GM12891 (cell line): ENCODE data around the gene LDB1.
A peak's percentile ranks its signal among the peaks of the same experiment; 100 is the strongest.

Experiments
- DNase-seq: peaks from one replicate; pipeline ENCODE4 v3.0.0; 2011; ENCODE audit warnings: low spot score; ENCODE audit not compliant: insufficient read length
- FAIRE-seq: peaks from 2 replicates; lab custom pipeline; 2011; peaks lifted over from hg19 to GRCh38; lab: Jason Lieb, UNC
- PAX5 ChIP-seq: IDR thresholded peaks from 2 replicates; pipeline ENCODE4 v1.6.1; 2011; ENCODE audit warnings: low read length, moderate library complexity, mild to moderate bottlenecking; ENCODE audit not compliant: insufficient read depth, severe bottlenecking
- POLR2A ChIP-seq: IDR thresholded peaks from 2 replicates; pipeline ENCODE4 v1.6.1; 2011; ENCODE audit warnings: low read depth, low read length, control low read depth
- POLR2AphosphoS5 ChIP-seq: IDR thresholded peaks from 2 replicates; pipeline ENCODE4 v1.6.1; 2011; ENCODE audit warnings: low read depth, low read length, control low read depth
- POU2F2 ChIP-seq: IDR thresholded peaks from 2 replicates; pipeline ENCODE4 v1.6.1; 2011; ENCODE audit warnings: low read depth, mild to moderate bottlenecking, control low read depth, low read length, moderate library complexity
- SPI1 ChIP-seq: IDR thresholded peaks from 2 replicates; pipeline ENCODE4 v1.6.1; 2011; ENCODE audit warnings: low read depth, low read length, control low read depth
- TAF1 ChIP-seq: IDR thresholded peaks from 2 replicates; pipeline ENCODE4 v1.6.1; 2011; ENCODE audit warnings: low read depth, low read length, control low read depth

The LDB1 gene

GRCh38 chr10:102066399-102067088 lies 53.6 kb downstream of the LDB1 start:
- DNase-seq (no peak), FAIRE-seq (no peak)
- TF ChIP-seq SPI1 (no peak), POLR2AphosphoS5 (no peak), PAX5 (no peak), POU2F2 (no peak), POLR2A (no peak), TAF1 (no peak)

DNA sequence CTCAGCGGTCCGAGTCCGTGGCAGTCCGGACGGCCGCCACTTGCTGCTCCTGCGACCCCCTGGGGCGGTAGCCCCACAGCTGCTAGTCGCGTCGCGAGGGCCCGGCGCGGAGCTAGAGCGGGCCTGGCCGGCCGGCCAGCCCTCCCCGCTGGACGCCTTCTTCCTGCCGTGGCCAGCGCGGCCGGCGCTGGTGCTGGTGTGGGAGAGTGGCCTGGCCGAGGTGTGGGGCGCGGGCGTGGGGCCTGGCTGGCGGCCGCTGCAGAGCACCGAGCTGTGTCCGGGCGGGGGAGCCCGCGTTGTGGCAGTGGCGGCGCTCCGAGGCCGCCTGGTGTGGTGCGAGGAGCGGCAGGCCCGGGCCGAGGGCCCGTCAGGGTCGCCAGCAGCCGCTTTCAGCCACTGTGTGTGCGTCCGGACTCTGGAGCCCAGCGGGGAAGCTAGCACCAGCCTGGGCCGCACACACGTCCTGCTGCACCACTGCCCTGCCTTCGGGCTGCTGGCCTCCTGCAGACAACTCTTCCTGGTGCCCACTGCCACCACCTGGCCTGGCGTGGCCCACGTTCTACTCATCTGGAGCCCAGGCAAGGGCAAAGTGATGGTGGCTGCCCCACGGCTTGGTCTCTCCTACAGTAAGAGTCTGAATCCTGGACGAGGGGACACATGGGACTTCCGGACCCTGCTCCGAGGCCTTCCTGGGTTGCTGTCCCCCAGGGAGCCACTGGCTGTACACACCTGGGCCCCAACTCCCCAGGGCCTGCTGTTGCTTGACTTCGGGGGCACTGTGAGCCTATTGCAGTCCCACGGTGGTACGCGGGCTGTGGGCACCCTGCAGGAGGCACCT lies 54.4 kb downstream of the LDB1 start:
- FAIRE-seq (no peak), DNase-seq (peak; percentile 52)
- TF ChIP-seq PAX5 (no peak), POU2F2 (no peak), SPI1 (no peak), TAF1 (no peak), POLR2AphosphoS5 (no peak)

DNA sequence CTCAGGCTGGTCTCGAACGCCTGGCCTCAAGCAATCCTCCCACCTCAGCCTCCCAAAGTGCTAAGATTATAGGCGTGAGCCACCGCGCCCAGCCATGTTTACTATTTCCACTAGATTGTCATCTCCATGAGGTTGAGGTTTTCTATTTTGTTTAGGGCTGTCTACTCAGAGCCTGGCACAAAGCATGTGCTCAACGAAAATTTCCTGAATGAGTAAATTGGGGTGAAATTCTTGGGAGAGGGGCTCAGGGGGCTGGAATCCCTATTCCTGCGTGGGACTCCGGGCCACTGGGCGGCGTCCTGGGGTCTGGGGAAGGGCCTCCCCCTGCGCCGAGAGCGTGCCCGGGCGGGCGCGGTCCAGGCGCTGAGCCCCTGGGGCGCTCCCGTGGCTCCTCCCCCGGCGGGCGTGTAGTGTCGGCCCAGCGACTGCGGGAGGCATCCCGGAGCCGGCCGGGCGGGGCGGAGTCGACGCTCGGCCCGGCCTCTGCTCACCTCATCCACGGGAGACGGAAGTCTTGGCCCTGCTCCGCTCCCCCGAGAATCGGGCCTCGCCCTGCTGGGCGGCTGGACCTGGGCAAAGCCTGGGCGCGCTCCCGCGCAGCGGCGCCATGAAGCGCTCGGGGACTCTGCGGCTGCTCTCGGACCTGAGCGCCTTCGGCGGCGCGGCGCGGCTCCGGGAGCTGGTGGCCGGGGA lies 55.2 kb downstream of the LDB1 start, which contains the start of gene HPS6:
HPS6 (plus strand) TSS at position 482 of the 693 bp plus-strand sequence; CDS start at position 608, 126 bp downstream.
- peak; percentile 99 for FAIRE-seq
- DNase-seq, result peak; percentile 99
- TF ChIP-seq POLR2AphosphoS5, result peak; percentile 64
- no peak for TF ChIP-seq PAX5
- 0 out of 2 replicates have a peak, but pooled peaks have one; percentile 37 for TF ChIP-seq POU2F2
- peak; percentile 78 for TF ChIP-seq TAF1
- no peak for TF ChIP-seq SPI1
- TF ChIP-seq POLR2A, result peak; percentile 77

- no peak for DNase-seq
- TF ChIP-seq POLR2A (no peak), SPI1 (no peak)
- peak; percentile 63 for FAIRE-seq
These were observed 55.7 kb downstream of the LDB1 start for GRCh38 chr10:102064503-102064867.

DNA sequence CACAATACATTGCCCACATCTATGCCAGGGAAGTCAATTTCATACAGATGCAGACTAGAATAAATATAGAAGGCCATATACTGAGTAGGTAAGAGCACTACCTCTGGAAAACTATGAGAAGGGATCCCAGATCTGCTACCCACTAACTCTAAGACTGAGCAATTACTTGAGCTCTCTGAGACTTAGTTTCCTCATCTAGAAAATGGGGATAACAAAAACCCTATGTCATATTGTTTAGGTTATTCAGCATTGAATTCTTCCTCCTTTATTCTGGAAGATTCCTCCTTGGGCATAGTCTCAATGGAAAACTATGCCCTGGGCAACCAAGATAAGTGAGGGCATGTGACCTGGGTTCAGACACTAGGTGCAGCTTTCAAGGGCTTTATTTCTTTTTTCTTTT lies 60.2 kb downstream of the LDB1 start:
- TF ChIP-seq POLR2AphosphoS5, result no peak
- no peak for TF ChIP-seq PAX5
- no peak for TF ChIP-seq POU2F2
- no peak for TF ChIP-seq TAF1
- no peak for TF ChIP-seq SPI1
- no peak for TF ChIP-seq POLR2A
- FAIRE-seq (no peak), DNase-seq (no peak)
